Lung microvascular endothelial cell (primary cell): ENCODE measurements around the gene TXNDC16. TPM values are rescaled to one million over a fixed set of nuclear protein-coding genes. Genes with fewer than 3 reads are reported as not detected.
"Not testable (repeated sequence)": the region's sequence is repeated elsewhere in the genome, so short reads cannot be mapped to it uniquely, and the experiment has no call there.

Experiments used
- DNase-seq, 2 donors: peaks; one replicate each; pipeline versions ENCODE4 v3.0.0 to v3.0.0-alpha.2; 2010; ENCODE audit warnings: low read depth in 2 of 2
- total RNA-seq: library from RNA; depleted of rRNA; stranded (reverse); fragments of >200 nt; gene quantifications from 2 replicates; pipeline ENCODE4 v1.2.1, GENCODE V29; 2014

The TXNDC16 gene
- total RNA-seq, 1 donor from 2014 or later: 2.6 TPM

DNA sequence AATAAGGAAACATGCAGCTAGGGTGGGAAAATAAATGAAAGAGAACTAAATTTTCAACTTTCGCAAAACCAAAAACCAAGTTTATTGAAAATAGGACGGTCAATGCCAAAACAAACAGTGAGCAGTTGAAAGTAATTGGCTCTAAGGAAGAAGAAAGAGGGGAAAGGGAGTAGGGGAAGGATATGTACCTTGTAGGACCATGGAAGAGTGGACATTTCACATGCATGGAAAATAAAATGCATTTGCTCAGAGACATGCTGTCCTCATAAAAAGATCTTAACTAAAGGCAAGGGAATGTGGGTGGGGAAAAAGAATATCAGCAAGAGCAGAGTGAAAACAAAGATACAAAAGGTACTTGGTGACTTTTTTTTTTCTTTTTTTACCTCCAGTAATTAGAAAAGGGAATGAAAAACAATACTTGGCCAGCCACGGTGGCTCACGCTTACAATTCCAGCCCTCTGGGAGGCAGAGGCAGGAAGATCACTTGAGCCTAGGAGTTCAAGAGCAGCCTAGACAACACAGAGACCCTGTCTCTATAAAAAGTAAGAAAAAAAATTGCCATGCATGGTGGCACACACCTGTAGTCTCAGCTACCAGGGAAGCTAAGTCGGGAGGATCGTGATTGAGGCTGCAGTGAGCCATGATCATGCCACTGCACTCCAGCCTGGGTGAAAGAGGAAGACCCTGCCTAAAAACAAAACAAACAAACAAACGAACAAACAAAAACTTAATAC is 6.6 kb downstream of the TXNDC16 start:
- no peak for DNase-seq

DNA sequence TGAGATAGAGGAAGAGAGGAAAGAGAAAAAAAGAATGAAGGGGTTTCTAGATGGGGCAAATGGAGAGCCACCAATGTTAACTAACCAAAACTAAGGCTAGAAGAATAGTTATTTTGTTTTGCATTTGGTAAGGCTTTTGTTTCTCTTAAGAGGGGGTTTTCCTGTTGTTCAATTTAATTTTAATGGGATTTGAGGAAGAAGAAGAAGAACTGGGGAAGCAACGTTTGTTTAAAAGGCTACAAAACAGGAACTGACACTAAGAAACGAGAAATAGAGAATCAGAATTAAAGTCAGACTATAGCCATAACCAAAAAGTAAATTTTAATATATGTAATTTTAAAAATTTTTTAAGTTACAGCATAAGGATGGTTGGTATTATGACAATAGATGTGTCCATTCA is 13.7 kb downstream of the TXNDC16 start:
- DNase-seq: no peak

- DNase-seq: no peak
Measured at GRCh38 chr14:52536269-52536668, 16.0 kb downstream of the TXNDC16 start.

DNA sequence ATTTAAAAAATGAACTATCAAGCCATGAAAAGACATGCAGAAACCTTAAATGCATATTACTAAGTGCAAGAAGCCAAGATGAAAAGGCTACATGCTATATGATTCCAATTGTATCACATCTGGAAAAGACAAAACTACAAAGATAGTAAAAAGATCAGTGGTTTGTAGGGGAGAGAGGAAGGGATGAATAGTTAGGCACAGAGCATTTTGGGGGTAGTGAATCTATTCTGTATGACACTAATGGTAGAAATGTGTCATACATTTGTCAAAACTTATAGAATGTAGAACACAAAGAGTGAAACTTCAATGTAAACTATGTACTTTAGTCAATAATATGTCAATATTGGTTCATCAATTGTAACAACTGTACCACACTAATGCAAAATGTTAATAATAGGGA is 20.8 kb downstream of the TXNDC16 start:
- no peak for DNase-seq

DNA sequence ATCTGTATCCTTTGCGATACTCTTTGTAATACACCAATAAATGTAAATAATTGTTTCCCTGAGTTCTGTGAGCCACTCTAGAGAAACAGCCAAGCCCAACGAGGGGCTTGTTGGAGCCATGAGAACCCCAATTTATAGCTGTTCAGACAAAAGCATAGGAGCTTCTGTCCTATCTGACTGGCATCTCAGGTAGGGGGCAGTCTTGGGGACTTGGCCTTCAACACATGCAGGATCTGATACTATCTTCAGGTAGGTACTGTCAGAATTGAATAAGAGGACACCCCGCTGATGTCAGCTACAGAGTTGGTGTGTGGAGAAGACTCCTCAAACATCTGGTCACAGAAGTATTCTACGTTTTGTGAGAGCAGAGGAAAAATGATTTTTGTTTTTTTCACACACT is 25.3 kb downstream of the TXNDC16 start:
- DNase-seq: no peak

GRCh38 chr14:52522581-52523345 is 29.5 kb downstream of the TXNDC16 start:
- DNase-seq: no peak

DNA sequence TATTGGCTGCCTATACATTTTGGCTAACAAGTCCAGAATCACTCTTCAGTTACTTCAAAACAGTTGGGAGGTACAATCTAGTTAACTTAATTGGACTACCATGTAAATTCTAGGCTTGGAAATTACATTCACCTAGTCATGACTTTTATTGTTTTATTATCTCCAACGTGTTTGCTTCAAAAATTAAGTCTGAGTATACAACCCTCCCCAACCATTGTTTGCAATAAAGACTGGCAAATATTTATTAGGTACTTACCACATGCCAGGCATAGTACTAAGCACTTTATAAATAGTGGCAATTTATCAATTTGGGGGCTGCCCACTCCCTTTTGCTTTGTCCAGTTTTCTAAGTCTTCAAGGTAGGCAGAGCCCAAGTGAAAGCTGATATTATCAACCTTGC is 30.3 kb downstream of the TXNDC16 start:
- no peak for DNase-seq

- DNase-seq: no peak
Measured at GRCh38 chr14:52514046-52514811, 38.1 kb downstream of the TXNDC16 start.

DNA sequence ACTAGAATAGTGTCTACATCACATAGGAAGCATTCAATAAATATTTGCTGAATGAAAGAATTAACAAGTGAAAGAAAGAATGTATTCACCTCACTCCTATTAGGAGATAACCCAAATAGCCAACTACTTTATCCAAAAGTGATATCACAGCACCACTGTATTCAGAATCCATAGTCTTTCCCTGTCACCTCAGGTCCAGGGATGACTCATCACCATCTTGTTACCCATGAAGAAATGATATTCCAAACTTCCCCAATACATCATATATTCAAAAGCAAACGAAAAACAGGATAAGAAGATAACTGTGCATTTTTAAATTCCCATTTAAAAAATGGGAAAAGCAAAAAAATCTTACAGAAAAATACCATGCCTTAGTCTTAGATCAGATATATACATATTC is 39.1 kb downstream of the TXNDC16 start:
- no peak for DNase-seq

- peak; percentile 14 to 46 for DNase-seq
Measured at GRCh38 chr14:52494444-52494843, 57.9 kb downstream of the TXNDC16 start.

GRCh38 chr14:52485350-52485960 is 66.8 kb downstream of the TXNDC16 start:
- DNase-seq: no peak

DNA sequence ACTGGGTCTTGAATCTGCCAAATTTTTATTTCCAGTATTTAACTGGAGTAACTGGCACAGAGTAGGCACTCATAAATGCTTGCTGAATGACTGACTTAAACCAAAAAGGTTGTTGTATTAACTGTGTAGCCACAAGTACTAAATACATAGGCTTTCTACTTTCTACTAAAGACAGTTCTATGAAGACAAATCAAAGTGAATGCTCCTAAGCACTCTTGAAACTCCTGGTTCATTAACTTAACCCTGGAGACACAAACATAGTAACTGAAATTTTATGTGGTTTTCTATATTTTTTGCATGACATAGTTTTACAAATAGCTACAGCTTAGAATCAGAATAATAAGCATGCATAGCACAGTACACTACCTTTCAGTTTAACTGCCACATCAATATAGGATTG is 70.4 kb downstream of the TXNDC16 start:
- no peak for DNase-seq

DNA sequence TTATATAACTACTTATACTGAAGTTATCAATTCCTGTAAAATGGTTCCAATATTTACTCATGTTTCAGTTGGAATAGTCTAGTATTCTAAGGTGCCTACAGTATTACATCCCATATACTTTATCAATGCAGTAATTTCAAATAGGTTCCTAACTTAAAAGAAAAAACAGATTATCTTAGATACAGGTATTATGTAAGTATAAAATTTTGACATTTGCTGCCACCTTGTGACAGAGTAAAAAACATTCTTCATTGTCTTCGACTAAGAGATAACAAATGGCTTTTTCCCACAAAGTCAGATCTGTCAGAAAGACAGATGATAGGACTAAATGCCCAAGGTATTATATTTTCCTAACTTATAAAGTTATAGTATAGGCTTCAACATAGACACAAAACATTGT is 78.7 kb downstream of the TXNDC16 start:
- DNase-seq: peak; percentile 55 to 59

DNA sequence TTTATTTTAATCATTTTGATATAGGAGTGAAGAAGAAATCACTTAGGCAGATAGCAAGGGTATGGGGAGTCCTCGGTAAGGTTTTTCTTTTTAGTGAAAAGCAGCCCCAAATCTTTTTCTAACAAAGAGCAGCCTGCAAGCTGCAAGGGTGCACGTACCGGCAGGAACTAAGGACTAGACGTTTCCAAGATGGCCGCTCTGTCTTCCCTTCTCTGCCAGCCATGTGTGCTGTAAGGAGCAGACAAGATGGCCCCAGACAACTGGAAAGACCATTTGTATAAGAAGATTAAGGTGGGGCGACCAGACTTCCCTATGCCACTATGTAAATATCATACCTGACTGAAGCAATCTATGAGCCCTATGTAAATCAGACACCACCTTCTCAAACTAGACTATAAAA is 79.6 kb downstream of the TXNDC16 start:
- no peak for DNase-seq

GRCh38 chr14:52472251-52472650 is 80.1 kb downstream of the TXNDC16 start:
- DNase-seq: not testable (repeated sequence)

GRCh38 chr14:52467515-52468266 is 84.6 kb downstream of the TXNDC16 start:
- DNase-seq: no peak

DNA sequence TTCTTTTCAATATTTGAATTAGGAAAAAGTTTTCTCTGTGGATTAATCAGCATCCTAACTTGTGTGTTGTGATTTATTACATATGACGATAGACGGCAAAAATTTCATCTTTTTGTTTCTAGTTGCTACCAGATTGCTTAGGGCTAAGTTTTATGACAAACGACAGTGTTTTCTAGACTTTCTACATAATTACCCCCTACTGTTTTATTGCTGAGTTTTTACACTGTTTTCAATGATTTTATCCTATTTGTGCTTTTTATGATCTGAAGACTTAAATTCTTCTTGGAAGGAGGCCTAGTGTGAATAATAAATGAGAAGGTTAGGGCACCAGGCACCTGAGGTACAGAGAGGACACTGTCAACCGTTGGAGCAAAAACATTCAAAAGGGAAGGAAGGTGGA is 88.1 kb downstream of the TXNDC16 start:
- no peak for DNase-seq

DNA sequence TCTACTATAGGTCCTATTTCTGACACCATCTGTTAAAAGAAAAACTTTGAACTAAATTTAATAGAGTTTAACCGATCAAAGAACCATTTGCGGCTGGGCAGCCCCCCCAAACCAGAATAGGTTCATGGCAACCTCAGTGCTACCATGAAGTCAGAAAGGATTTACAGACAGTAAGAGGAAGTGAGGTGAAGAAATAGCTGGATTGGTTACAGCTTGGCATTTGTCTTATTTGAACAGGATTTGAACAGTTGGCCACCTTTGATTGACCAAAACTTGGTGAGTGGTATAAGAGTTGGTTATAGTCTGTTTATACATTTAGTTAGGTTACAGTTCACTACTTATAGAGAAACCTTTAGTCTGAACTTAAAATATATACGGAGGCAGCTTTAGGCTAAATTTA is 88.9 kb downstream of the TXNDC16 start:
- no peak for DNase-seq

DNA sequence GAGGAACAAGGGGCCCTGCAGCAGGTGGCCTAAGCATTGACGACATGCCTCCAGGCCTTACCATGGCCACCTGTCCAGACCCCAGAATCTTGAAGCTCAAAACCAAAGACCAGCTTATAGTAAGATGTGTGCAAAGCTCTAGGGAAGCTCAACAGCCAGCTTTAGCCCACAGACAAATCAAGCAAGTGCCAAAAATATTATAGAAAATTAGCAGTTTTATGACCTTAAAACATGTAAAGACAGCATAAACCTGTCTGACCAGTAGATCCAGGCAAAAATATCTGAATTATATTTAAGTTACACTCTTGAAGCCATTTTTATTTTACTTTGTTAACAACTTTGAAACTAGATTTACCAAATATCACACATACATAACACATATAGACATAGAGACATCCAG is 90.6 kb downstream of the TXNDC16 start:
- DNase-seq: no peak

DNA sequence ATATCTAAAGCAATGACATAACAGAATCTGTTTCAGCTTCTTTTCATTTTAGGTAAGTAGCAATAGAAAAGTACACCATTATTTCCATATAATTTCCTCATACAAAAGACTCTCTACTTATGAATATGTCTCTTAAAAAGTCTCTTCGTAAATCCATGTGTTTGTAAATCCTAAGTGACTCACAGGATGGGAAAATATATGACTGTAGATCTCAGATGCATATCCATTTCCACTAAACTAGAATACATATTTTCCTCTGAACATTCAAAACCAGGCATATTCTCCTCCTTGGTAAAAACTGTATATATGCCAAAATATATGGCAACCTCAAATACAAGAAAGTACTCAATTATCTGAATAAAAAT is 93.6 kb downstream of the TXNDC16 start:
- DNase-seq: peak in 1 of 2 donors; percentile 9

GRCh38 chr14:52457411-52457810 is 94.9 kb downstream of the TXNDC16 start:
- DNase-seq: no peak
